ENCODE measurements around the gene R3HDM2. TPM values are rescaled to one million over a fixed set of nuclear protein-coding genes. Genes with fewer than 3 reads are reported as not detected.

The R3HDM2 gene
- polyA plus RNA-seq, 1 experiment, result 20.0 TPM

DNA sequence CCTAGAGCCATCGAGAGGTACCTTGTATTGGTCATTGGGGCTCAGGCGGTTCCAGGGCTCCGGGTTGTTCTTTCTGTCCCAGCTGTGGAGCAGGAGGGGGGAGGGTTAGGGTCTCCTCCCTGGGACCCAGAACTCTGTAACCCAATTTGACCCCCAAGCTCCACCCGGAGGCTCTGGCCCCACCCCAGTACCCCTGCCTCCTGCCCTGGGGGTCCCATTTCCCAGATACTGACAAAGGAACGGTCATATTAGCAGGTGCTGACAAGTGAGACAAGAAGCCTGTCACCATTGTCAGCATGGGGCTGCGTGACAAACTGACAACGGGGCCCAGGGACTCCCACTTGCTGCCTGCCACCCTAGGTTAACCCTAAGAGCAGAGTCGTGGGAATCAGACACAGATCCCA lies 195.1 kb downstream of the R3HDM2 start:
- Histone ChIP-seq H3K4me3 (ENCODE audit: low read depth, low read length) (no peak overlapping the region), H3K27ac (ENCODE audit: low read depth, low read length) (no peak overlapping the region), H3K27me3 (ENCODE audit: control insufficient read depth, insufficient read depth, low read length) (no peaks in the 10 kb centered on the region), H3K9me3 (ENCODE audit: control insufficient read depth, insufficient read depth, low read length) (peaks cover 3% of the 10 kb centered on the region; the same call in 1 of the 2 replicates)
- TF ChIP-seq CTCF (IDR thresholded peaks at IDR 0.05; ENCODE audit: low read depth, low read length), result no peak
- POLR2A ChIA-PET, result no interaction called here
- CTCF ChIA-PET, result interaction anchor here (0.5 to 10.5 kb wide), 2 partner anchors 18 to 21 kb away, joined by 3 to 161 read pairs; partner anchors contain the start of gene NXPH4
- no peak for DNase-seq (ENCODE audit: low read depth, low spot score)

DNA sequence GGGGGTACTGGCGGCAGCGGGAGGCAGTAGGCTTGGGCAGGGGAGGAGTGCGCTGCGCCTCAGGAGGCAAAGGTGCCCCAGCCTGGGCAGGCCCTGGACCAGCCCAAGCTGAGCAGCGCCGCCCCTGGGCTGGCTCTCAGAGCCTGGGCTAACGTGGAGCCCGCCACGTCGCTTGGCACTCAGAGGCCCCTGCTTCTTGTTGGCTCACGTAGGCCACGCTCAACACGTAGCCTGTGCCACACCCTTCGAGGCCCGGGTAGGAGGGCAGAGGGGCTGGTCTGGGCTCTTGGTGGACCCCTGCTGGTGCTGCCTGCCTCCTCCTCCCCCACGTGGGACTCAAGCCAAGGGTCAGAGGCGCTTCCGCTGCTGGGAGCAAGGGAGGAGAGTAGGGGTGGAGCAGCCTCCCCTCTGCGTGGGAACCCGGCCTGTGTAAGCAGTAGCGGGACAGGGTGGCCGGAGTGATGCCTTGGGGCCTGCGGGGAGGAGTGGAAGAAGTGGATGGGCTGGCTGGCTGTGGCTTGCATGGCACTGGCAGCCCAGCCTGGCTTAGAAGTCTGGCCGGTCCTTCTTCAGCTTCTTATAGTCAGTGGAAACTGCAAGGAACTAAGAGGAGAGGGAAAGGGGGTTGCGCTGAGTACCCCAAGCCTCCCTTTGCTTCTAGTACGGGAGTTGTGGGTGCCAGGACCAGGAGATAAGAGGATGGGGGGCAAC lies 195.7 kb downstream of the R3HDM2 start:
- no peaks in the 10 kb centered on the region for H3K27me3 ChIP-seq (ENCODE audit: control insufficient read depth, insufficient read depth, low read length)
- H3K4me3 ChIP-seq (ENCODE audit: low read depth, low read length), result no peak overlapping the region
- H3K9me3 ChIP-seq (ENCODE audit: control insufficient read depth, insufficient read depth, low read length), result peaks cover 2% of the 10 kb centered on the region; the same call in 1 of the 2 replicates
- no peak overlapping the region for H3K27ac ChIP-seq (ENCODE audit: low read depth, low read length)
- DNase-seq (ENCODE audit: low read depth, low spot score), result no peak
- no peak for TF ChIP-seq CTCF (IDR thresholded peaks at IDR 0.05; ENCODE audit: low read depth, low read length)
- POLR2A ChIA-PET, result no interaction called here
- CTCF ChIA-PET, result no interaction called here

DNA sequence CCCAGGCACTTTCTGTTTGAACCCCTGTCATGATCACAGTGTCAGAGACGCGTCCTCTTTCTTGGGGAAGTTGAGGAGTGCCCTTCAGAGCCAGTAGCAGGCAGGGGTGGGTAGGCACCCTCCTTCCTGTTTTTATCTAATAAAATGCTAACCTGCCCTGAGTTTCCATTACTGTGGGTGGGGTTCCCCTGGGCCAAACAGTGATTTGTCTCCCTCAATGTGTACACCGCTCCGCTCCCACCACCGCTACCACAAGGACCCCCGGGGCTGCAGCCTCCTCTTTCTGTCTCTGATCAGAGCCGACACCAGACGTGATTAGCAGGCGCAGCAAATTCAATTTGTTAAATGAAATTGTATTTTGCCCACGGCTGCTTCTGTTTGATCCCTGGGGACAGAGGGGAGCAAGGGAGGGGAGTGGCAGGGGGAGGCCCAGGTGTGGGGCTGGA lies 196.2 kb downstream of the R3HDM2 start:
- POLR2A ChIA-PET, result no interaction called here
- Histone ChIP-seq H3K4me3 (ENCODE audit: low read depth, low read length) (no peak overlapping the region), H3K9me3 (ENCODE audit: control insufficient read depth, insufficient read depth, low read length) (no peaks in the 10 kb centered on the region; the same call in 1 of the 2 replicates), H3K27me3 (ENCODE audit: control insufficient read depth, insufficient read depth, low read length) (no peaks in the 10 kb centered on the region), H3K27ac (ENCODE audit: low read depth, low read length) (no peak overlapping the region)
- no peak for TF ChIP-seq CTCF (IDR thresholded peaks at IDR 0.05; ENCODE audit: low read depth, low read length)
- CTCF ChIA-PET, result interaction anchor here (3.0 kb wide), 1 partner anchor 8 kb away, joined by 18 read pairs; no protein-coding TSS in a partner anchor
- no peak for DNase-seq (ENCODE audit: low read depth, low spot score)

DNA sequence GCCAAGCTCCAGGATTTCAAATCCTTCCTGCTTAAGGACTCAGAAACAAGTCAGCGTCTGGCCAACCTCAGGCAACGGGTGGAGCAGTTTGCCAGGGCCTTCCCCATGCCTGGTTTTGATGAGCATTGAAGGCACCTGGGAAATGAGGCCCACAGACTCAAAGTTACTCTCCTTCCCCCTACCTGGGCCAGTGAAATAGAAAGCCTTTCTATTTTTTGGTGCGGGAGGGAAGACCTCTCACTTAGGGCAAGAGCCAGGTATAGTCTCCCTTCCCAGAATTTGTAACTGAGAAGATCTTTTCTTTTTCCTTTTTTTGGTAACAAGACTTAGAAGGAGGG lies 196.6 kb downstream of the R3HDM2 start:
- Histone ChIP-seq H3K4me3 (ENCODE audit: low read depth, low read length) (no peak overlapping the region), H3K9me3 (ENCODE audit: control insufficient read depth, insufficient read depth, low read length) (no peaks in the 10 kb centered on the region; the same call in 1 of the 2 replicates), H3K27ac (ENCODE audit: low read depth, low read length) (no peak overlapping the region), H3K27me3 (ENCODE audit: control insufficient read depth, insufficient read depth, low read length) (no peaks in the 10 kb centered on the region)
- no peak for DNase-seq (ENCODE audit: low read depth, low spot score)
- CTCF ChIA-PET, result interaction anchor here (3.0 kb wide), 1 partner anchor 8 kb away, joined by 18 read pairs; no protein-coding TSS in a partner anchor
- TF ChIP-seq CTCF (IDR thresholded peaks at IDR 0.05; ENCODE audit: low read depth, low read length), result no peak
- POLR2A ChIA-PET, result no interaction called here
